Activated CD8-positive, alpha-beta memory T cell treated with anti-CD3 and anti-CD28 coated beads for 4 hours (primary cell): ENCODE results near the gene ZNF223.

Experiments used
- DNase-seq, 2 donors: peaks; one replicate each; pipeline ENCODE4 v3.0.0-alpha.2; 2020; ENCODE audit warnings: low read depth in 2 of 2

Gene ZNF223

DNA sequence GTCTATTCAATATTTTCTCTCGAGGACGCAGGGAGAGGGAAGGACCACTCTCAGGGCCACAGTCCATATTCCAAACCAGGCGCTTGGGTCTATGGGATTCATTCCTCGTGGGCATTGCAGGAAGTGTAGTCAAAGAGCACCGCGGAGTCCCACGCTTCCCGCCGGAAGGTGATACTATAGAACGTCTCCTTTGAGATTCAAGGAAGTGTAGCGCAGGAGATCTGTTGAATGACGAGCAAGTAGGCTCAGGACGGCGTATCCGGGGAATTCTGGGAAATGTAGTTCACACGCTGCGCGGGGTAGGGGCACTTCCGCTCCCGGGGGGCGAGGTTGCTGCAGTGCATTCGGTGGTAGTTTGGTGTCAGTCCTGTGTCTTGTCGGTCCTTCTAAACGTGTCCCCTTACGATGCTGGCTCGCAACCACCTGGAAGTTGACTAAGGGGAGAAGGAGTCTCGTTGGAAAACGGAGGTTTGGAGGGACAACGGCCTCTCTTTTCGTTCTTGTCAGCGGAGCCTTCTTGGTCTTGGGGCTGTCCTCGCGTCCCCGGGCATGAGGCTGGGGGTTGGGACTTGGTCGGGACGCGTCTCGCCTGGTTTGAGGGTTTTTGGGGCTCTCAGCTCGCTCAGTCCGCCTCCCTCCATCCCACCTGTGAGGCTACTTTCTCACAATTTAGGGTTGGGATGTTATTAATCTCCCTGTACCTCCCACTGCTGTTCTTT is 20.1 kb downstream of the ZNF223 start, which contains the start of gene ZNF284:
ZNF284 (plus strand) TSS at position 336 of the 719 bp plus-strand sequence. CDS start 4,231 bp downstream, outside the sequence.
- DNase-seq = peak; percentile 66 to 73

DNA sequence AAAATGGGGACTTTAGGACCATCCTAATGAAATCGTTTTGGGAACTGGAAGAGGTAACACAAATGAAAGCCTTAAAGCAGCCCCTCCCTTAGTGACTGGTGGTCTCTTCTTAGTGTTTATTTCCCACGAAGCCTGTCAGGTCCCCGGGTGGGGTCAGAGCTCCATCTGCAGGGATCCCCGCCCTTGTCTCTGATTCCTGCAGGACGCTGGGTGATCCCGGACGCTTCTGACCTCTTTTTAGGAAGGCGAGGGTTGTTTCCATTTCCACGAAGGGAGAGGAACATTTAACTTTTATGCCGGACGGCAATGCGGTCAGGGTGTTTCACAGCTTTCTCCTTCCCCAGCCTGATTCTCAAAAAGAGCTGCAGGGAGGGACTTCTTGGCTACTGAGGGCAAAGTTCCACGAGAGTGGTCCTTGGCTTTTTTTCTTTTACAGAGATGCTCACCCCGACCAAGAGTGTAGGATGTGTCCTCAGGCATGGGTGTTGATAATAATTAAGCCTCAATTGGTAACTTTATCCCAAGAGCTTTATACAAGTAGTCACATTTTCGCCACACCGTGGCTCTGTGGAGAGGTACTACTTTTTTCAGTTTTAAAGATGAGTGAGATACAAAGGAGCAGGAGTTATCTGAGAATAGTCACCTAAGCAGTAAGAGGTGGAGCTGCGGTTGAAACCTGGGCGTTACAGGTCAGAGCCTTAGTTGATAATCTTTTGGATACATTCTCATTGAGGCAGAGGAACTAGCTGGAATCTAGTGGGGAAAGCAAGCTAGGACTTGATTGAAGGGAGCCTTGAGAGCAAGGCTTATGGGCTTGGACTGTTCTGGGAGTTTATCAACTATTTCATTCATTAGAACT is 20.9 kb downstream of the ZNF223 start:
- no peak for DNase-seq

DNA sequence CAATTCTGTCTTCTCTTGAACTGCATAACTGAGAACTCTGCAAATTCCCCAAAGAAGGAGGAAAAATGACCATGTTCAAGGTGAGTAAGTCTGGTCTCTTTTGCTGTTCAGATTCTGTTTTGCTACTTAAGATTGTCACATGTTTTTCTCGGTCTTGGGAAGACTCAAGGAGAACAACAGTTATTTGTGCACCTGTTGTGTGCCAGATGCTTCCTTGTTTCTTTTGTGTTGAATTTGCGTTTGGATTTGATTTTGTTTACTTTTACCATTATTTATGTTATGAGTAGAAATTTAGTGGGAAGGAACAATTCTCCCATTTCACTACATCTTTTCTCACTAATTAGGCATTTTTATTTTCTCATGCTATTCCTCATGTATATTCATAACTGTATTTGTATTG is 24.5 kb downstream of the ZNF223 start:
- no peak for DNase-seq

DNA sequence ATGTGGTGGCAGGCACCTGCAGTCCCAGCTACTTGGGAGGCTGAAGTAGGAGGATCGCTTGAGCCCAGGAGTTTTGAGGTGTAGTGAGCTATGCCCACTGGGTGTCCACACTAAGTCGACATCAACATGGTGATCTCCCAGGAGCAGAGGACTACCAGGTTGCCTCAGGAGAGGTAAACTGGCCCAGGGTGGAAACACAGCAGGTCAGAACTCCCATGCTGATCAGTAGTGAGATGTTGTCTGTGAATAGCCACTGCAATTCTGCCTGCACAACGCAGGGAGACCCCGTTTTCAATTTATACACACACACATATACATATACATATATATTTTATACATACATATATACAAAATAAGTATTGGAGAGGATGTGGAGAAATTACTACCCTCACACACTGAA is 40.3 kb downstream of the ZNF223 start:
- no peak for DNase-seq

DNA sequence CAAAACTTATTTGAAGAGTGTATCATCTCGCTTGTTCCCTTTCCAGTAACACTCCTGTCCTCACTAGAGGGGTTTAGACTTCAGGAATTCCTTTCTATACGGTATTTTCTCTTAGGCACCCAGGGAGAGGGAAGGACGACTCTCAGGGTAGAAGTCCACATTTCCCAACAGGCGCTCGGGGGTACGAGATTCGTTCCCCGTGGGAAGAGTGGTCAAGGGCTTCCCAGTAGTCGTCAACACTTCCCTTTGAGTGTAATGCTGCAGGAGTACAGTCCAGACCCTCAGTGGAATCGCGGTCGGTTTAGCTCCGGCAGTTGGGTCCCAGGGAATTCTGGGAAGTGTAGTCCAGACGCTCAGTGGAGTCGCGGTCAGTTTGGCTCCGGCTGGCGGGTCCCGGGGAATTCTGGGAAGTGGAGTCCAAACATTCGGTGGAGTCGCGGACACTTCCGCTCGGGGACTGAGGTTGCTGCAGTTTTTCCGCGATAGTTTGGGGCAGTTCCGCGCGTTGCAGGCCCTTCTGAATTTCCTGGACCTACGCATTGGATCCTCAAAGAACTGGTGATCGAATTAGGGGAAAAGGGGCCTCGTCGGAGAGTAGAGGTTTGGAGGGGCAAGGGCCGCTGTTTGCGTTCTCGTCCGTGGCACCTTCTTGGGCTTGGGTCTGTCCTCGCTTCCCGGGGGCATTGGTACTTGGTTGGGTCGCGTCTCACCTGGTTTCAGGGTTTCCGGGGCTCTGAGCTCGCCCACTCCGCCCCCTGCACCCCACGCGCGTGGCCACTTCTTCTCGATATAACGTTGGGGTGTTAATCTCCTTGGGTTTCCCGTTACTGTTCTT is 42.3 kb downstream of the ZNF223 start, which contains the start of gene ZNF224:
ZNF224 (plus strand) TSS at position 431 of the 835 bp plus-strand sequence. CDS start 3,513 bp downstream, outside the sequence.
- peak; percentile 68 to 74 for DNase-seq

DNA sequence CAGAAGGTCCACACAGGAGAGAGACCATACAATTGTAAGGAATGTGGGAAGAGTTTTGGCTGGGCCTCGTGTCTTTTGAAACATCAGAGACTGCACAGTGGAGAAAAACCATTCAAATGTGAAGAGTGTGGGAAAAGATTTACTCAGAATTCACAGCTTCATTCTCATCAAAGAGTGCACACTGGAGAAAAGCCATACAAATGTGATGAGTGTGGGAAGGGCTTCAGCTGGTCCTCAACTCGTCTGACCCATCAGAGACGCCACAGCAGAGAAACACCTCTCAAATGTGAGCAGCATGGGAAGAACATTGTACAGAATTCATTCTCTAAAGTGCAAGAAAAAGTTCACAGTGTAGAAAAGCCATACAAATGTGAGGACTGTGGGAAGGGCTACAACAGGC is 55.9 kb downstream of the ZNF223 start:
- DNase-seq = no peak

DNA sequence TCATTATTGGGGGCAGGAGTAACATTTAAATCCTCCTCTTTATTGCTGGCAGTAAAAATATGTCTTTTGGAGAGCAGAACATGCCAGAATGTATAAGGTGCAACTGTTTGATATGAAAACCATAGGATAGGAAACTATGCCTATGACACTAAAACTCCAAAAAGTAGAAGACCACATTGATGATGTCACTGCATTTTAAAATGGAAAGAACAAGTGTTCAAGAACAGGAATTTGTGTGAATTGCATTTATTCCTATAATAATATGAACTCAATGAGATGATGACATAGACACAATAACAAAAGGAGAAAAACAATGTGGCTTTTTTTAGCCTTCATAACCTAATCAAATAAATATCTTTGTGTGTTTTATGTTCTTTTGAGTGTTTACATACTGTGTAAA is 57.6 kb downstream of the ZNF223 start:
- no peak for DNase-seq

DNA sequence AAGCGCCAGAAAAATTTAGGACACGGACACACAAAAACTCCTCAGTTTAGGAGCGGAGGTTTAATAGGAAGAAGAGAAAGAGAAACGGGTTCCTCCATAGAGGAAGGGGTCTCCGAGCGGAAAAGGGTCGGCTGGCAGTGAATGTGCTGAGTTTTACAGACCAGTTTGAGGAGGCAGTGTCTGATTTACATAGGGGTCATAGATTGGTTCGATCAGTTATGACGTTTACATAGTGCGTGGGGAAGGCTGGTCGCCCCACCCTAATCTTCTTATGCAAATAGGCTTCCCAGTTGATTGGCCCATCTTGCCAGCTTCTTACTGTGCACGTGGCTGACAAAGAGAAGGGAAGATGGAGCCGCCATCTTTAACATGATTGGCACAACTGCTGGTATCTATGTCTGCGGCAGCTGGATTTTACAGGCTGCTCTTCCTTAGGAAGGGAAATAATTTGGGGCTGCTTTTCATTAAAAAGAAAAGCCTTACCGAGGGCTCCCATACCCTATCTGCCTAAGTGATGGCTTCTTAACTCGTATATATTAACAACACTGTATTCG is 60.2 kb downstream of the ZNF223 start:
- no peak for DNase-seq

DNA sequence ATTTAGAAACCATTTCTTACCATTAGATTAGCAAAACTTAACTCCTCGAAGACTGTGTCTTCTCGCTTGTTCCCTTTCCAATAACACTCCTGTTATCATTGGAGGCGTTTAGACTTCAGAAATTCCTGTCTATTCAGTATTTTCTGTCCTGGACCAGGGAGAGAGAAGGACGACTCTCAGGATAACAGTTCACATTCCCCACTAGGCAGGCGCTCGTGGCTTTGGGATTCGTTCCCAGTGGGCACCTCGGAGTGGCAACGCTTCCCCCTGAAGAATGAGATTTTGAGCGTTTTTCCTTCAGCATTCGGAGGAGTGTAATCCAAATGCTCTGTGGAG is 60.9 kb downstream of the ZNF223 start:
- no peak for DNase-seq

DNA sequence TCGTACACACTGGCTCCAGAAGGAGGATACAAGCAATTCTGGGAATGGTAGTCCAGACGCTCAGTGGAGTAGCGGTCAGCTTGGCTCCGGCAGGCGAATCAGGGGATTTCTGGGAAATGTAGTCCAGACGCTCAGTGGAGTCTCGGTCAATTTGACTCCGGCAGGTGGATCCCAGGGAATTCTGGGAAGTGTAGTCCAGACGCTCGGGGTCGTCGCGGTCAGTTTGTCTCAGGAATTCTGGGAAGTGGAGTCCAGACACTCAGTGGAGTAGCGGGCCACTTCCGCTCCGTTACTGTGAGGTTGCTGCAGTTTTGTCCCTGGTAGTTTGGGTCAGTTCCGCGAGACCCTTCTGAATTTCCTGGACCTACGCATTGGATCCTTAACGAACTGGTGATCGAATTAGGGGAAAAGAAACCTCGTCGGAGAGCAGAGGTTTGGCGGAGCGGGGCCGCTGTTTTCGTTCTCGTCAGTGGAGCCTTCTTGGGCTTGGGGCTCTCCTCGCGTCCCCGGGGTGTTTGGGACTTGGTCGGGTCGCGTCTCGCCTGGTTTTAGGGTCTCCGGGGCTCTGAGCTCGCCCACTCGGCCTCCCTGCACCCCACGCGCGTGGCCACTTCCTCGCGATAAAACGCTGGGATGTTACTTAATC is 61.4 kb downstream of the ZNF223 start, which contains the start of gene ZNF225:
ZNF225 (plus strand) TSS at position 262 of the 646 bp plus-strand sequence. CDS start 2,429 bp downstream, outside the sequence.
- DNase-seq = peak; percentile 74 to 78

DNA sequence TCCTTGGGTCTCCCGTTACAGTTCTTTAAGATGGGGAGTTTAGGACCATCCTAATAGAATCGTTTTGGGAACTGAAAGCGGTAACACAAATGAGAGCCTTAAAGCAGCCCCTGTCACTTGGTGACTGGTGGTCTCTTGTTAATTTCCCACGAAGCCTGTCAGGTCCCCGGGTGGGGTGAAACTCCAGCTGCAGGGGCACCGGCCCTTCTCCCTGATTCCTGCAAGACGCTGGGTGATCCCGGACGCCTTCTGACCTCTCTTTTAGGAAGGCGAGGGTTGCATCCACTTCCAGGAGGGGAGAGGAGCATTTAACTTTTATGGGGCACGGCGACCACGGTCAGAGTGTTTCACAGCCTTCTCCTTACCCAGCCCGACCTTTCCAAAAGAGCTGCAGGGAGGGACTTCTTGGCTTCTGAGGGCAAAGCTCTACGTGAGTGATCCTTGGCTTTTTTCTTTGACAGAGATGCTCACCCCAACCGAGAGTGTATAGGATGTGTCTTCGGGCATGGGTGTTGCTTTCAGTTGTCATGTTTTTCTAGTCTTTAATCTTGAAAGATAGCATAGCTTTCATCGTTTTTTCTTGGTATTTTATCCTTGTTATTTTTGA is 62.1 kb downstream of the ZNF223 start:
- DNase-seq = no peak
